Suppressor macrophage (primary cell): Measurements from ENCODE around the gene CDX2.

Source experiments
- DNase-seq, 4 experiments: peaks; one replicate each; pipeline ENCODE4 v3.0.0-alpha.2; 2020 to 2022

The CDX2 gene

DNA sequence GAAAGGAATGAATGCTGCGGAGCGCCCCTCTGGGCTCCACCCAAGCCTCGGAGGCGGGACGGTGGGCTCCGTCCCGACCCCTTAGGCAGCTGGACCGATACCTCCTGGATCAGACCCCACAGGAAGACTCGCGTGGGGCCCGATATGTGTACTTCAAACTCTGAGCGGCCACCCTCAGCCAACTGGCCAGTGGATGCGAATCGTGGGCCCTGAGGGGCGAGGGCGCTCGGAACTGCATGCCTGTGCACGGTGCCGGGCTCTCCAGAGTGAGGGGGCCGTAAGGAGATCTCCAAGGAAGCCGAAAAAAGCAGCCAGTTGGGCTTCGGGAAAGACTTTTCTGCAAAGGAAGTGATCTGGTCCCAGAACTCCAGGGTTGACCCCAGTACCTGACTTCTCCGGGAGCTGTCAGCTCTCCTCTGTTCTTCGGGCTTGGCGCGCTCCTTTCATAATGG is 40.7 kb downstream of the CDX2 start:
- DNase-seq = no peak

DNA sequence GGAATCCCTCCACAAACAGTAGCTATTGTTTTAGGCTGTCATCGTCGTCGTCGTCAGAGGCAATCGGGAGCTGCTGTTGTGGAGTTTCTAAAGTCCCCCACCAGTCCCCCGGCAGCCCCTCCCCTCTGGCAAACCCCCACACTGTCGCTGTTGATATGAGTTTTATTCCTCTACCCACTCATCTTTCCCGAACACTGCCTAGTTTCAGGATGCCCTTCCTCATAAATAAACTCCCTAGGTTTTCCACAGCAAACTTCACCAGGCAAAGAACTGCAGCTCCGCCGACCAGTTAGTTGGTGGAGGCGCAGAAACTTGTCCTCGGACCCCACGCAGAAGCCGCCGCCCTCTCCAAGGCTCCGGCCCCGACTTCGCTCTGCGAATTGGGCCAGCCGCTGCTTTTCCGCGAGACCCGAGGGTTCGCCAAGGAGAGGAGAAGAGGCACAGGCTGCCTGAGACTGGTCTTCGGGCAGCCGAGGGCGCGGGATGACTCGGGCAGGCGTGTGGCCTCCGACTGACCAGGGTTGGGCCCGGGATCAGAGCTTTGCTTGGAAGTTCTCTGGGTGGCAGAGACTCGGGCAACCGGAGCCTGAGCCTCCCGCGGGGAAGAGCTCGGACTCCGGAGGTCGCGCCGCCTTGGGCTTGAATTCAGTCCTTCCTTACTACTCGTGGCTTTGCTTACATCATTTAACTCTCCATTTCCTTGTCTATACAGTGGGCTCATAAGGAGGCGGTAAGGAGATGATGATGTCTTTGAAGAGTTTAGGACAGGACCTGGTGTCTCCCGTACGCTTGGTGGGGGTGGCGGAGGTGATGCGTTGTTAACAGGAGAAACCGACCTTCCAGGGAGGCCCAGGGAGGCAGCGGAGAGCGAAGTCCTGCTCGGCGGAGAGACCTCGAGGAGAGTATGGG is 41.4 kb downstream of the CDX2 start:
- DNase-seq = no peak

- peak in 1 of 4 experiments; percentile 2 for DNase-seq
Observed at GRCh38 chr13:27926644-27927434, 42.3 kb downstream of the CDX2 start.

DNA sequence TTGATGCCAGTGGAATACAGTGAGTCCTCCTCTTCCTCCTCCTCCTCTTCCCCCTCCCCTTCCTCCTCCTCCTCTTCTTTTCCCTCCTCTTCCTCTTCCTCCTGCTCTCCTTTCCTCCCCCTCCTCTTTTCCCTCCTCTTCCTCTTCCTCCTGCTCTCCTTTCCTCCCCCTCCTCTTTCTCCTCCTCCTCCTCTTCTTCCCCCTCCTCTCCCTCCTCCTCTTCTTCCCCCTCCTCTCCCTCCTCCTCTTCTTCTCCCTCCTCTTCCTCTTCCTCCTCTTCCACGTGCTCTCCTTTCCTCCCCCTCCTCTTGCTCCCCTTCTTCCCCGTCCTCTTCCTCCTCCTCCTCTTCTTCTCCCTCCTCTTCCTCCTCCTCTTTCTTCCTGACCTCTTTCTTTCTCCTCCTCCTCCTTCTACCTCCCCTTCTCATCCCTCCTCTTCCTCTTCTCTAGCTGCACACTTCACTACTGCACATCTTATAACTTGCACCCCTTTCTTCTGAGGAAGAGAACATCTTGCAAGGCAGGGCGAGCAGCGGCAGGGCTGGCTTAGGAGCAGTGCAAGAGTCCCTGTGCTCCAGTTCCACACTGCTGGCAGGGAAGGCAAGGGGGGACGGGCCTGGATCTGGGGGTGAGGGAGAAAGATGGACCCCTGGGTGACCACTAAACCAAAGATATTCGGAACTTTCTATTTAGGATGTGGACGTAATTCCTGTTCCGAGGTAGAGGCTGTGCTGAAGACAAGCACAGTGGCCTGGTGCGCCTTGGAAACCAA is 43.7 kb downstream of the CDX2 start:
- DNase-seq = no peak

GRCh38 chr13:27924529-27925141 is 44.5 kb downstream of the CDX2 start:
- no peak for DNase-seq

DNA sequence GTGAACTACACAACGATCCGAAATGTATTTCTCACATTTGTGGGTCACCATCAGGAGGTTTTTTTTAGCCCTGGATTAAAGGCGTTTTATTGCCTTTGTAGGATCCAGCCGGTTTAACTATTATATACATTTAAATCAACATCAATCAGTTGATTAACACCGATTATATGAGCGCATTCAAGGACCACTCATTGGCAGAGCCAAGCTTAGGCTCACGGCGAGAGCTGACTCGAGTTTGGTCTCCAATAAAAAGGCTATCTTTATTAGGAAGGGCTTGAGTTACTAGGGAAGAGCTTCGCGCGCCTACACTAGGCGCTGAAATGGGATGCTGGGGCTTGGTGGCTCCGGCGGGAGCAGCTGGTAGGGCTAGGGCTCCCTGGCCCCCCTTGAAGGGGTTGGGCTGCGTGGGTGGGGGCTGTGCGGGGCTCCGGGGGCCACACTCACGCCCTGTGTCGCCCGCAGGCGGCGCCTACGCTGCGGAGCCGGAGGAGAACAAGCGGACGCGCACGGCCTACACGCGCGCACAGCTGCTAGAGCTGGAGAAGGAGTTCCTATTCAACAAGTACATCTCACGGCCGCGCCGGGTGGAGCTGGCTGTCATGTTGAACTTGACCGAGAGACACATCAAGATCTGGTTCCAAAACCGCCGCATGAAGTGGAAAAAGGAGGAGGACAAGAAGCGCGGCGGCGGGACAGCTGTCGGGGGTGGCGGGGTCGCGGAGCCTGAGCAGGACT is 45.2 kb downstream of the CDX2 start:
- no peak for DNase-seq

- DNase-seq = no peak
Observed at GRCh38 chr13:27922883-27923612, 46.1 kb downstream of the CDX2 start.

GRCh38 chr13:27921961-27922882 is 46.9 kb downstream of the CDX2 start:
- no peak for DNase-seq

DNA sequence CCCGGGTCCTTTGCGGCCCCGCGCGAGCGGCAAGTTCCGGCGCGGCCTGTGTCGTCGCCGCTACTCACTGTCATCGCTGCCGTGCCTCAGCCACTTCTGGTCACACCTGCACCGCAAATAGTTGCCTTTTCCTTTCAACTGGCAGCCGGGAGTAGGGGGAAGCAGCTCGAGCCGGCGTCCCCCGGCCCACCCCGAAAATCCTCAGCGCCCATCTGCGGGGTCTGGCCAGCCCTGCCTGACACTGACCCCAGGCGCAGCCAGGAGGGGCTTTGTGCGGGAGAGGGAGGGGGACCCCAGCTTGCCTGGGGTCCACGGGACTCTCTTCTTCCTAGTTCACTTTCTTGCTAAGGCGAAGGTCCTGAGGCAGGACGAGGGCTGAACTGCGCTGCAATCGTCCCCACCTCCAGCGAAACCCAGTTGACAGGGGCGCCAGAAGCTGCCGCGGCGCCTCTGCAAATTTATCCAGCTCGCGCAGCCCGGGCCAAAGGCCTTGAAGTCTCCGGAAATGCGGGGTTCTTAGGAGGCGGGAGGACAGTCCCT is 47.6 kb downstream of the CDX2 start:
- DNase-seq = no peak

DNA sequence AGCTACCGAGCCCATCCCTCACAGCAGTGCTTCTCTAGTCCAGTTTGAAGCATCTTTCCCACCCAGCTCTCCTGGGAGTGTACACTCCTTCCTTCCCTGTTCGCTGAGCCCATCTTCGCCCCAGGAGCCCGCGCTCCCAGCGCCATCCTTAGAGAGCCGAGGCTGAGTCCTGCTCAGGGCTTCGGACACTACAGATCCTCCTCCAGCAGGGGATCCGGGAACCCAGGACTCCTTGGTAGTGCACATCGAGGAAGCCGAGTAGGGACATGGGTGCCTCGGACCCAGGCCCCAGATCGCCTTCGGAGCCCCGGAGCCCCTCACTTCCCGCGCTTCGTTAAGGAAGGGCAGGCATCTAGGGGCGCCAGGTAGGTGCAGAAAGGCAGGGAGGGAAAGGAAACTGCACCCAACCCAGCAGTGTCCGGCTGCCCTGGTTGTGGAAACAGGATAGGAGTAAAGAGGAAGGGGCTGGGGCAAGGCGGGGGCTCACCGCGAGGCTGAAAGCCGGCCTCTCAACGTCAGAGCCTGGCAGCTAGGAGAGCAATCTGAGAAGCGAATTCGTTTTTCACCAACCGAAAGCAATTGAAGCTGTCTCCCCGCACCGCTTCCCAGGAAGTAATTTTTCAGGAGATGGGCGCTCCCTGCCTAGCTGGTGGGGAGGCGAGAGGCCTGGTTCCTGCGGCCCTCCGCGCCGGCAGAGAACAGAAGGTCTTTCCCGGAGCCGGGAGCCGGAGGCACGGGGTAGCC is 48.3 kb downstream of the CDX2 start:
- peak in 3 of 4 experiments; percentile 8 to 30 (median 29) for DNase-seq

DNA sequence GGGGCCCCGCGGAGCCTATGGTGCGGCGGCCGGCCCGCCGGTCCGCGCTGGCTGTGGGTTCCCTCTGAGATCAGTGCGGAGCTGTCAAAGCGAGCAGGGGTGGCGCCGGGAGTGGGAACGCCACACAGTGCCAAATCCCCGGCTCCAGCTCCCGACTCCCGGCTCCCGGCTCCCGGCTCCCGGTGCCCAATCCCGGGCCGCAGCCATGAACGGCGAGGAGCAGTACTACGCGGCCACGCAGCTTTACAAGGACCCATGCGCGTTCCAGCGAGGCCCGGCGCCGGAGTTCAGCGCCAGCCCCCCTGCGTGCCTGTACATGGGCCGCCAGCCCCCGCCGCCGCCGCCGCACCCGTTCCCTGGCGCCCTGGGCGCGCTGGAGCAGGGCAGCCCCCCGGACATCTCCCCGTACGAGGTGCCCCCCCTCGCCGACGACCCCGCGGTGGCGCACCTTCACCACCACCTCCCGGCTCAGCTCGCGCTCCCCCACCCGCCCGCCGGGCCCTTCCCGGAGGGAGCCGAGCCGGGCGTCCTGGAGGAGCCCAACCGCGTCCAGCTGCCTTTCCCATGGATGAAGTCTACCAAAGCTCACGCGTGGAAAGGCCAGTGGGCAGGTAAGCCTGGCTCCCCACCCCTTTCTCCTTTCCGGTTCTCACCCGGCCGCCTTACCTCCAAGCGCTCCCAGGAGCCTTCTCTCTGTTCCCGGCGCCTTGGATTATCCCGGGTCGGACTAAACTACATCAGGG is 49.0 kb downstream of the CDX2 start, which contains the start of gene PDX1:
TSS of gene PDX1 (plus strand) at position 67 of the 743 bp plus-strand sequence. CDS start at position 206, 139 bp downstream.
- peak; percentile 17 to 72 (median 34) for DNase-seq

DNA sequence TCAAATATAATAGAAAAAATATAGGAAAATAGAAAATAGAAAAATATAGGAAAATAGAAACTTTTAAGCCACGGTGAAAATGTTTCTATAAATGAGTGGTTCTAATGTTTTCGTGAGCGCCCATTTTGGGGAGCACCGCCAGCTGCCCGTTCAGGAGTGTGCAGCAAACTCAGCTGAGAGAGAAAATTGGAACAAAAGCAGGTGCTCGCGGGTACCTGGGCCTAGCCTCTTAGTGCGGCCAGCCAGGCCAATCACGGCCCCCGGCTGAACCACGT is 49.5 kb downstream of the CDX2 start:
- DNase-seq = no peak

DNA sequence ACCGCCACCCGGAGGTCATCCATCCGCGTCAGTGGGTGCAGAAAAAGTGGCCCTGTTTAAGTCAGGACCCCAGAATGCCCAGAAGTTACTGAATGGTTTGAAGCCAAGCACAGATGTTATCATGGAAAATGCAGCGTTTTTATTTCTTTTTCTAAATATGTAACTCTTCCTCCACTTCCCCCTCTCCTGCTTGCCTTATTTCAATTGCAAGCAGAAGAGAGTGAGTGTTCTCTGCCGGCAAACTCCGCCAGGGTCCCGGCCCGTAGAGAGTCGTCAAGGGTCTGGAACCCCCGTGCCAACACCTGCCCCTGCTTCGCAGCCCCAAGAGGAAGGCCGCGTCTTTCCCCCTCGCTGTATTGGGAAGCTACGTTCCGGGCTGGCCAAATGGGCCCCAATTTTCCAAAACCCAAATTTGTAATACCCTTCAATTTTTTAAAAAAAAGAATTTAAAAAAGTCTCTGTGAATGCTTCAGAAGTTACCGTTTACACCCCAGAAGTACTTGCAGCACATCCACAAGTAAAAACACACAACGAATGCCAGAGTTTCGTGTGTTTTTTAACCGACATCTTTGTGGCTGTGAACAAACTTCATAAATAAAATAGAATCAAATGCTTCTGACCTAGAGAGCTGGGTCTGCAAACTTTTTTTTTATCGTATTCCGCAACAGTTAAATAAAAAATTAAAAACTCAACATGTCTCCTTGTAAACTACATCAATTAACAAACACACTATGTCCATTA is 50.0 kb downstream of the CDX2 start:
- DNase-seq = no peak

DNA sequence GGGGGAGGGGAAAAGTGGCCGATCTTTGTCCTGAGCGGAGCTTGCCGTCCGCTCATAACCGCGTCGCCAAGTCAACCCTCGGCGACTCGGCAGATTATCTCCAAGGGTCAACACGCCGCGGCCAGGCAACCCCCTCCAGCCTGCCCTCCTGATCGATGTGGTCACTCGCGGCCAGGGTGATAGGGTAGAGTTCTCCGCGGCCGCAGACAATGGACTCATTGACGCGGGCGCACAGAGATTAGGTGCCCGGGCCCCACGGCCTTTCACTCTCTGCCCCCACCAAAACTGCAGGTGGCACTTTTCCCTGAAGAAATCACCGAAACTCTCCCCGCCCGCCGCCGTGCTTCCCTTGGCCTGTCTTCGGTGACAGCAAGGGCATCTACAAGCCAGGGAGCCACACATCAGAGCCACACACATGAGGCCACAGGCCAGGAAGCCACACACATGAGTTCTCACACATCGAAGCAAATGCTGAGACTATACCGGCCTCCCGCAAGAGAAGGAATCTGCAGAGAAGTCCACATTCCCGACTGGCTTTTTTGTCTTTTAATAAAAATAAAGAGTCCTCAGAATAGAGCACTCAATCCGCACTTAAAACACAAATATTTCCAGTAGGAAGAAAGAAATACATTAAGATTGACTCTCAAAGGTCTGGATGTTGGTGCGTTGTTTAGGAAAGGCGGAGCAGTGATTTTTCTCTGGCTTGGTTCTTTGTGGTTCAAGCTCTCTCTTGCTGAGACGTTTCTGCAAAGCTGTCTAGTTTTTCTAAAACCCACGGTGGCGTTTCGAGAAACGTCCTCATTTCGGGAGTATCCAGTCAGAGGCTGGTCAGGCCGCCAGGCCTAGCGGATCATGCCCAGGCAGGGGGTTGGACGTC is 50.8 kb downstream of the CDX2 start:
- DNase-seq = no peak

DNA sequence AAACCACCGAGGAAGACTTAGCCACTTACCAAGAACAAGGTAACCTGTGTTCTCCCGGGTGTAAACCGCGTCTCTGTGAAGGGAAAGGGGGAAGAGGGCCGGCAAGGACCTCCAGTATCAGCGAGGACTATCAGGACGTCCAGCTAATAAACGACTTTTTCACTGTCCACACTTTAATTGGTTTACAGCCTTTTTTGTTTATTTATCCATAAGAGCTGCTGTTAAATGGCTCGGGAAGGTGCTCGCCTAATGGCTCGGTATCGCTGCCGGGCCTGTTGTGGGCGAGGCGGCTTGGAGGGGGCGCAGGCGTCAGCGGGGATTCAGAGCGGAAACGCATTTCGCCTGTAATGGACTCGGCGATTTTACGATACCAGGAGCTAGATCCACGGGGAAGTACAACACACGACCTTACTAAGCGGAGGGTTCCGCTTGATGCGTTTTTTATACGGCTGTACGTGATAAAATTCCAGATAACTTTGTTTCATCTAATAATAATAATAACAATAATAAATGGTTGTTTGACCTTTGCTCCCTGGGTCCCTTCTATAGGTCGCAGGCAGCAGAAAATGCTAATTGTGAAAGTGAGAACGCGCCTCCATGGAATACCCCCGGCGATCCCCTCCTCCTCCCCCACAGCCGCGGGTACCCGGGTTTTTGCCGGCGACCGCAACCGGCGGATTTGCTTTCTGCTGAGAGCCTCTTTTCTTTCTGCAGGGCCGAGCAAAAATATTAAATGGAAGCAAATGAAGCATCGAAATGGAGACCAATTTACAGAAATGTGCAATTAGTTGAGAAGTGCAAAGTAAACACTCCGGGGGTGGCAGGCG is 51.8 kb downstream of the CDX2 start:
- DNase-seq = no peak
